PC-3 (cell line): Measurements from ENCODE around the gene MYLK.

Experiments
- CTCF ChIP-seq: fragments of 300-600 bp; sonication (generic); conservative IDR thresholded peaks from 2 replicates; pipeline ENCODE4 v1.5.1; 2017; ENCODE audit warnings: antibody characterized with exemption, low read depth, mild to moderate bottlenecking, low read length
- EZH2 ChIP-seq: fragments of 300-600 bp; sonication (generic); IDR thresholded peaks from one replicate; pipeline ENCODE4 v1.6.1; 2017; ENCODE audit warnings: antibody characterized with exemption, mild to moderate bottlenecking, low read length; ENCODE audit not compliant: unreplicated experiment
- EZH2phosphoT487 ChIP-seq: fragments of 300-600 bp; sonication (generic); IDR thresholded peaks from 2 replicates; pipeline ENCODE4 v1.6.1; 2018; ENCODE audit warnings: mild to moderate bottlenecking, antibody characterized with exemption, low read length, borderline replicate concordance

DNA sequence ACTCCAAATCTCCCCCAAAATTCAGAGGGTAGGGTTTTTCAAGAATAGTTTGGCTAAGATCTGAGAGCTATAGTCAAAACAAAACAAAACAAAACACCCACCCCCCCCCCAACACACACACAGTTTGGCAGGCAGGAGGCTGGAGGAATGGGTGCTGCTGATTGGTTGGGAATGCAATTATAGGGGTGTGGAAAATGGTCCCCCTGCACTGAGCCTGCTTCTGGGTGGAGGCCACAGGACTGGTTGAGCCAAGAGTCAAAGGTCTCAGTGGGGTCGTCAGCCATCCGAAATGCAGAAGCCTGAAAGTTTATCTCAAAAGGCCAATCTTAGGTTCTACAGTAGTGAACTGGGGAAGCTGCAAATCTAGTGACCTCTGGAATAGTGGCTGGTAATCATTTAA is 296.7 kb downstream of the MYLK start:
- TF ChIP-seq CTCF (no peak), EZH2 (no peak), EZH2phosphoT487 (no peak)
